Gastroesophageal sphincter (tissue), 3 donors: Measurements from ENCODE around the gene RGS9.

Experiments used
- POLR2A ChIP-seq, 2 donors: fragments of 450-650 bp; IDR thresholded peaks; one replicate each; pipeline ENCODE4 v1.6.1; 2017; ENCODE audit warnings: antibody characterized with exemption in 2 of 2, mild to moderate bottlenecking in 2 of 2, moderate library complexity in 1 of 2
- POLR2AphosphoS5 ChIP-seq: sonication (generic); formaldehyde crosslinking; IDR thresholded peaks from one replicate; pipeline ENCODE4 v1.6.1; 2017; ENCODE audit warnings: antibody characterized with exemption
- TF ChIP-seq, protein P1 (sequence below), 4 experiments: fragments of 200-600 bp in 2 of 4; fragments of 450-650 bp in 2 of 4; sonication (generic) in 1 of 4; IDR thresholded peaks; one replicate each; pipeline ENCODE4 v1.5.1; 2017 to 2019; ENCODE audit warnings: antibody characterized with exemption in 4 of 4, mild to moderate bottlenecking in 2 of 4, moderate library complexity in 2 of 4

- no peak for TF ChIP-seq POLR2AphosphoS5
- TF ChIP-seq, protein P1, sequence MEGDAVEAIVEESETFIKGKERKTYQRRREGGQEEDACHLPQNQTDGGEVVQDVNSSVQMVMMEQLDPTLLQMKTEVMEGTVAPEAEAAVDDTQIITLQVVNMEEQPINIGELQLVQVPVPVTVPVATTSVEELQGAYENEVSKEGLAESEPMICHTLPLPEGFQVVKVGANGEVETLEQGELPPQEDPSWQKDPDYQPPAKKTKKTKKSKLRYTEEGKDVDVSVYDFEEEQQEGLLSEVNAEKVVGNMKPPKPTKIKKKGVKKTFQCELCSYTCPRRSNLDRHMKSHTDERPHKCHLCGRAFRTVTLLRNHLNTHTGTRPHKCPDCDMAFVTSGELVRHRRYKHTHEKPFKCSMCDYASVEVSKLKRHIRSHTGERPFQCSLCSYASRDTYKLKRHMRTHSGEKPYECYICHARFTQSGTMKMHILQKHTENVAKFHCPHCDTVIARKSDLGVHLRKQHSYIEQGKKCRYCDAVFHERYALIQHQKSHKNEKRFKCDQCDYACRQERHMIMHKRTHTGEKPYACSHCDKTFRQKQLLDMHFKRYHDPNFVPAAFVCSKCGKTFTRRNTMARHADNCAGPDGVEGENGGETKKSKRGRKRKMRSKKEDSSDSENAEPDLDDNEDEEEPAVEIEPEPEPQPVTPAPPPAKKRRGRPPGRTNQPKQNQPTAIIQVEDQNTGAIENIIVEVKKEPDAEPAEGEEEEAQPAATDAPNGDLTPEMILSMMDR (IDR thresholded peaks at IDR 0.05), result no peak
- no peak for TF ChIP-seq POLR2A (IDR thresholded peaks at IDR 0.05)
Measured at GRCh38 chr17:65254166-65254565, 117.0 kb downstream of the RGS9 start.
